ENCODE results near the gene LGR4. TPM values are rescaled to one million over a fixed set of nuclear protein-coding genes. Genes with fewer than 3 reads are reported as not detected.

The LGR4 gene
- total RNA-seq, 1 donor, result 25.1 TPM

DNA sequence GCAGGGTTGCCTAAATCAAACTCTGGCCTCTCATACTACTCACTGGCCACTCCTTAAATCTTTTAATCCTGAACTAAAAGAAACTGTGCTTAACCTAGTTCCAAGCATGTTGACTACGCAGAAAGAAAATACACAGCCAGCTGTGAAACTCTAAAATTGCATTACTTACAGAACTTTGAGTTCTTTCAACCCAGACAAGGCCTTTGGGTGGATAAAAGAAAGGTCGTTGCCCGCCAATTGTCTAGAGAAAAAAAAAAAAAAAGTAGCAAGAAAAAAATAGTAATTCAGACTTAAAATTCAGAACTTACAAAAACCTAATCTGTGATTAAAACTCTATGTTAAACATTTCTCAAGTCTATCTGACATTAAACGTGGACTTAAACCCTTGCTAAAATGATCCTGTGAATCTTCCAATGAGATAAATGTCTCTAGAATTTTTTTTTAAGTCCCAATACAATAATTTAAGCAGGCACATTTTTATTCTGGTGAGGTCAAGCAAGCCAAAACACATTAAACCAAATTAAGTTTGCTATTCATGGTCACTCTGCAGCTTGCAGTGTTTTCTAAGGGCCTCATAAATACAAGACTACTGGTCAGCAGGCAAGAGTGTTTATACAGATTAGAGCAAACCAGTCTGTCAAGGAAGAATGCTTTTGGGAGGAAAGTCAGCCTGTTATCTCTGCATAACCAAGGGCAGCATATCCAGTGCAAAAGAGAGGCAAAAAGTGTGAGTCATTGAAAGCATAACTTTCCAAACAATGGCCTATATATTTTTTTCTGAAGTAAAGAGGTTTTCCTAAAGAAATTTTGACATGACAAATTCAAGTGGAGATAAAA lies 80.1 kb downstream of the LGR4 start:
- DNase-seq (ENCODE audit: low read depth), result peak; percentile 96
- H3K4me3 ChIP-seq (ENCODE audit: low read depth, low read length), result no peak overlapping the region
- TF ChIP-seq, protein P1, sequence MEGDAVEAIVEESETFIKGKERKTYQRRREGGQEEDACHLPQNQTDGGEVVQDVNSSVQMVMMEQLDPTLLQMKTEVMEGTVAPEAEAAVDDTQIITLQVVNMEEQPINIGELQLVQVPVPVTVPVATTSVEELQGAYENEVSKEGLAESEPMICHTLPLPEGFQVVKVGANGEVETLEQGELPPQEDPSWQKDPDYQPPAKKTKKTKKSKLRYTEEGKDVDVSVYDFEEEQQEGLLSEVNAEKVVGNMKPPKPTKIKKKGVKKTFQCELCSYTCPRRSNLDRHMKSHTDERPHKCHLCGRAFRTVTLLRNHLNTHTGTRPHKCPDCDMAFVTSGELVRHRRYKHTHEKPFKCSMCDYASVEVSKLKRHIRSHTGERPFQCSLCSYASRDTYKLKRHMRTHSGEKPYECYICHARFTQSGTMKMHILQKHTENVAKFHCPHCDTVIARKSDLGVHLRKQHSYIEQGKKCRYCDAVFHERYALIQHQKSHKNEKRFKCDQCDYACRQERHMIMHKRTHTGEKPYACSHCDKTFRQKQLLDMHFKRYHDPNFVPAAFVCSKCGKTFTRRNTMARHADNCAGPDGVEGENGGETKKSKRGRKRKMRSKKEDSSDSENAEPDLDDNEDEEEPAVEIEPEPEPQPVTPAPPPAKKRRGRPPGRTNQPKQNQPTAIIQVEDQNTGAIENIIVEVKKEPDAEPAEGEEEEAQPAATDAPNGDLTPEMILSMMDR (IDR thresholded peaks at IDR 0.05; ENCODE audit: insufficient read depth, low read length), result no peak

DNA sequence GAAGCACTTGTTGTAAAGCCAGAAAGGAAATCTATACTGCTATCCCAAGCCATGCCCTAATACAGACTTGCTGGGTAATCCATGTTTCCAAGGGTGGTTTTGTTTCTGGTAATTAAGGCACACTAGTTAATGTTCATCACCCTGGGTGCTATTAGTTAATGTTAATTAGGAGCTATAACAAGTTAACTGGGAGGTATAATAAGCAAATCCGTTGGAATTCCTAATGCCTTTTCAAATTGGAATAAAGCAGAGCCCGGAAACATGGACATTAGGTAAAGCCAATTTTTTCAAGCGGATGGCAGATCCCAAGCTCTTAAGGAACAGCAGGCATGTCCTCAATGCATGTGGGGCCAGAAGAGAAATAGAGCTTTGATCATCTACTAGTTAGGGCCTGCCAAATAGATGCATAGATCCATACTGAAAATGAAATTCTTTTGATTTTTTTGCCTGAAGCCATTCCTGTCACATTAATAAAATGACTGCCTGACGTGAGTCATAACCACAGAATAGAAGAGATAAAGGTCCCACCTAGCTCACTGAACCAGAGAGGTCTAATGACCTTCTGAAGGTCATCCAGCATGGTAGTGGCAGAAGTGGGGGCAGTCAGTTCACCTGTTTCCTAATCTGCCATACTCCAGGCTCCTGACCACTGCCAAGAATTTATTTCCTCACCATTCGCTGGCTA lies 81.1 kb downstream of the LGR4 start:
- no peak for DNase-seq (ENCODE audit: low read depth)
- TF ChIP-seq, protein P1 (IDR thresholded peaks at IDR 0.05; ENCODE audit: insufficient read depth, low read length), result no peak
- no peak overlapping the region for H3K4me3 ChIP-seq (ENCODE audit: low read depth, low read length)

DNA sequence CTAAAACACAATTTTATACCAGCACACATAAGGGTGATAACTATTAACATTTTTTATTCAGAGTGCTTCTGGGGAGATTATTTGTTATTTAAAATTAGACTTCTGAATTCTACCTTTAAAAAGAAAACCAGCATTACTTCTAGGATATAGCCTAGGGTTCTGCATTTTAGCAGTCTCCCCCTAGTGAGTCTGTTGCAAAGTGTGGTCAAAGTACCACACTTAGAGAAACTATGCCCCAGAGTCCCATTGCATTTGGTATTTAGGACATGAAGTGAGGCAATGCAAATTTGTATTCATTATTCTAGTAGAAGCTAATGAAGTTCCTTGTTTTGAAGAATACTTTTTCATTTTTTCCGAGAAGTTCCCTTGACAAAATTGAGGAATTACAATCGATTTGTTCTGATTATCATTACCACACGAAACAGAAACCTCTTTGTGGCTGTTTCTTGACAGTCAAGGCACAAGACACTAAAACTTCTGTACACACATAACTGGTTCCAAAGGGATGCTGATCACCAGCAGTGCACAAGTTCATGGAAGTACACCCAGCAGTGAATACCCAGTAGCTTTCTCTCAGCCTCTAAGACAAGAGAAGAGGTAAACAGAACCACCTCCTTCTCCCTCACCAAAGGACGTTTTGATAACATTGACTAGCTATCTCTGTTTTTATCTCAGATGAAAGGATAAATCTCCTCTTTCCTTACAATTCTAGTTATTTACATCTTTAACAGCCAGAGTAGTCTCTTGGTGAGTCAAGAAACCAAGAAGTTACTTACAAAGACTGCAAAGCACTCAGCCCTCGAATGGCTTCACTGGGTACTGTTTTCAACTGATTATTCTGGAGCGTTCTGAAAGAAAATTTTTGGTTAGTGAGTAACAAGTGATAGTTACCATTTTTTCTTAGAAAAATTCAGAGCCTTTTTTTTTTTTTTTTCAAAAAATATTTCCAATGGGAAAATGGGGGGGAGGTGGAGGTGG lies 82.0 kb downstream of the LGR4 start:
- TF ChIP-seq, protein P1 (IDR thresholded peaks at IDR 0.05; ENCODE audit: insufficient read depth, low read length), result peak; percentile 3
- DNase-seq (ENCODE audit: low read depth), result peak; percentile 92
- no peak overlapping the region for H3K4me3 ChIP-seq (ENCODE audit: low read depth, low read length)

DNA sequence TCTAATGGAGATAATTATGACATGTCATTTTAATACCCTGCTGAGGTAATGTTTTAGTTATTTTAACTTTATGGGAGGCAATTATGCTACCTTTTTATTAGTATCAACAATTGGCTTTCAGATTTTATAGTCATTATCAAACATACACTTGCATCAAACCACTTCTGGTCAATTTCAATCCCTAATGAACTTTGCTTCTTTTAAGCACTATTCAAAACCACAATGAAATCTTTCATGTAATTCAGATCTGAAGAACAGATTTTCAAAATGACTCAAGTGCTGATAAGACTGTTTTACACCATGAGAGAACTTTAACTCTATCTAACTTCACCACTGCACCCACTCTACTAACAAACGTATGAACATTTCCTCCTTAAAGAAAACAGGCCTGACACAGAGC lies 83.7 kb downstream of the LGR4 start:
- H3K4me3 ChIP-seq (ENCODE audit: low read depth, low read length), result no peak overlapping the region
- TF ChIP-seq, protein P1 (IDR thresholded peaks at IDR 0.05; ENCODE audit: insufficient read depth, low read length), result no peak
- DNase-seq (ENCODE audit: low read depth), result peak; percentile 48

DNA sequence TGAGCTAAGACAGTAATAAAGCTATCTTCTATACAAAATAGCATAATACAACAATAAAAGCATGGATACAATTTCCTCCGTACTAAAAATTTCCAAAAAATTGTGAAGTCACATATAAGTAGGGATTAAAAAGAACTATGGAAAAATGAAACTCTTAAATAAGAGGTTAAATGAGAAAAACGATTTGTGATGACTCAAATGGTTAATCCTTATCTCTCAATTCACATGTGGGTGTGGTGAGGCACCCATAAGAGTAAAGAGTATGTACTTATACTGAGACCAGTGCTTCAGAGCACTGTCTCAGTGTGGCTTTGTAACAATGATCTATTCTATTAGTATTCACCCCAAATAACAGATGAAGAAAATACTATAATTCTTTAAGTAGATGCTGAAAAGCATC lies 84.6 kb downstream of the LGR4 start:
- TF ChIP-seq, protein P1 (IDR thresholded peaks at IDR 0.05; ENCODE audit: insufficient read depth, low read length), result no peak
- no peak for DNase-seq (ENCODE audit: low read depth)
- no peak overlapping the region for H3K4me3 ChIP-seq (ENCODE audit: low read depth, low read length)

DNA sequence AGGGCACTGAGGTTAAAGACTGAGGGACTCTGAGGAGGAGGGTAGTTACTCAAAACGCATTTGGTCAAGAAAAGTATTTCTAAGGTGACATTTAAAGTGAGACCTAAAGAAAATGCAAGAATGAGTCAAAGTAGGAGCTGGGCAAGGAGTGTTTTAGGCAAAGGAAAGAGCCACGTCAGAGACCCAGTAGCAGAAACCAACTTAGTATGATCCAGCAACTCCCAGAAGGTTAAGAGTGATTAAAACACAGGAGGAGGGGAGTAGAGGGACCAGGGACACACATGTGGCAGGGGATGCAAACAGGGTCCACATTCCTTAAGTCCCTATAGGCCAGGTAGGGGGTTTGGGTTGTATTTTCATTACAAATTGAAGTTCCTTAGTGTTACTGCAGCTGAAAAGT lies 85.2 kb downstream of the LGR4 start:
- no peak for DNase-seq (ENCODE audit: low read depth)
- TF ChIP-seq, protein P1 (IDR thresholded peaks at IDR 0.05; ENCODE audit: insufficient read depth, low read length), result no peak
- H3K4me3 ChIP-seq (ENCODE audit: low read depth, low read length), result no peak overlapping the region

Data from fibroblast of the aortic adventitia (primary cell).